Subcutaneous abdominal adipose tissue (tissue), 5 donors: Measurements from ENCODE around the gene NHS.

Experiments
- H3K27ac ChIP-seq: one replicate; pipeline ENCODE4 v1.7.0; 2013; ENCODE audit warnings: low read depth, mild to moderate bottlenecking, inconsistent platforms, low read length, moderate library complexity
- H3K27me3 ChIP-seq, 5 donors: one replicate each; pipeline ENCODE4 v1.7.0; 2013; ENCODE audit warnings: low read length in 5 of 5, inconsistent platforms in 1 of 5; ENCODE audit not compliant: control insufficient read depth in 5 of 5, insufficient read depth in 4 of 5
- H3K36me3 ChIP-seq, 5 donors: one replicate each; pipeline ENCODE4 v1.7.0; 2013; ENCODE audit warnings: low read length in 5 of 5; ENCODE audit not compliant: control insufficient read depth in 5 of 5, insufficient read depth in 5 of 5
- H3K4me1 ChIP-seq, 5 donors: one replicate each; pipeline ENCODE4 v1.7.0; 2013; ENCODE audit warnings: low read length in 5 of 5, mild to moderate bottlenecking in 3 of 5, moderate library complexity in 1 of 5; ENCODE audit not compliant: control insufficient read depth in 5 of 5, insufficient read depth in 5 of 5
- H3K4me3 ChIP-seq, 5 donors: one replicate each; pipeline ENCODE4 v1.7.0; 2013; ENCODE audit warnings: low read length in 5 of 5, low read depth in 1 of 5
- H3K9ac ChIP-seq, 5 donors: one replicate each; pipeline ENCODE4 v1.7.0; 2013; ENCODE audit warnings: low read length in 5 of 5, mild to moderate bottlenecking in 4 of 5, moderate library complexity in 3 of 5
- H3K9me3 ChIP-seq, 5 donors: one replicate each; pipeline ENCODE4 v1.7.0; 2013; ENCODE audit warnings: low read length in 5 of 5; ENCODE audit not compliant: control insufficient read depth in 5 of 5
- donor health status: healthy.
- donor health status: healthy.
- donor health status: healthy.
- donor health status: healthy.
- donor health status: healthy.

The NHS gene

GRCh38 chrX:17373337-17373736 is 1.7 kb upstream of the NHS start:
- no peak overlapping the region for H3K9ac ChIP-seq
- H3K27ac ChIP-seq, result no peak overlapping the region
- H3K4me3 ChIP-seq, result no peak overlapping the region
- peaks cover 0 to 30% (median 21%) of the 10 kb centered on the region in 5 donors for H3K4me1 ChIP-seq
- H3K36me3 ChIP-seq, result no peaks in the 10 kb centered on the region
- H3K27me3 ChIP-seq, result peaks cover 0 to 16% (median 3%) of the 10 kb centered on the region in 5 donors
- H3K9me3 ChIP-seq, result peaks cover 0 to 2% (median 0%) of the 10 kb centered on the region in 5 donors

GRCh38 chrX:17375367-17375636 is 302 bp downstream of the NHS start:
- H3K9ac ChIP-seq, result peak overlapping the region in 2 of 5 donors; percentile 51 to 74
- no peaks in the 10 kb centered on the region for H3K36me3 ChIP-seq
- peaks cover 0 to 30% (median 21%) of the 10 kb centered on the region in 5 donors for H3K4me1 ChIP-seq
- peaks cover 4 to 20% (median 9%) of the 10 kb centered on the region in 5 donors for H3K27me3 ChIP-seq
- peak overlapping the region; percentile 60 to 81 (median 68) for H3K4me3 ChIP-seq
- peak overlapping the region; percentile 37 for H3K27ac ChIP-seq
- H3K9me3 ChIP-seq, result peaks cover 0 to 2% (median 0%) of the 10 kb centered on the region in 5 donors

- Histone ChIP-seq H3K27ac (peak overlapping the region; percentile 37), H3K9ac (peak overlapping the region in 2 of 5 donors; percentile 66 to 74), H3K27me3 (peaks cover 4 to 20% (median 9%) of the 10 kb centered on the region in 5 donors), H3K36me3 (no peaks in the 10 kb centered on the region), H3K9me3 (peaks cover 0 to 4% (median 2%) of the 10 kb centered on the region in 5 donors), H3K4me3 (peak overlapping the region; percentile 60 to 88 (median 68)), H3K4me1 (peaks cover 0 to 30% (median 21%) of the 10 kb centered on the region in 5 donors)
These were observed 834 bp downstream of the NHS start for GRCh38 chrX:17375637-17376430.

GRCh38 chrX:17376431-17377077 is 1.6 kb downstream of the NHS start:
- H3K9ac ChIP-seq, result peak overlapping the region in 3 of 5 donors; percentile 33 to 66 (median 61)
- no peak overlapping the region for H3K27ac ChIP-seq
- peaks cover 0 to 5% (median 4%) of the 10 kb centered on the region in 5 donors for H3K9me3 ChIP-seq
- peak overlapping the region; percentile 60 to 88 (median 68) for H3K4me3 ChIP-seq
- H3K4me1 ChIP-seq, result peaks cover 0 to 30% (median 21%) of the 10 kb centered on the region in 5 donors
- H3K27me3 ChIP-seq, result peaks cover 4 to 20% (median 9%) of the 10 kb centered on the region in 5 donors
- no peaks in the 10 kb centered on the region for H3K36me3 ChIP-seq

- Histone ChIP-seq H3K4me1 (peaks cover 0 to 30% (median 21%) of the 10 kb centered on the region in 5 donors), H3K4me3 (peak overlapping the region; percentile 60 to 81 (median 68)), H3K27ac (peak overlapping the region; percentile 70), H3K9ac (peak overlapping the region in 2 of 5 donors; percentile 57 to 61), H3K9me3 (peaks cover 0 to 11% (median 7%) of the 10 kb centered on the region in 5 donors), H3K36me3 (no peaks in the 10 kb centered on the region), H3K27me3 (peaks cover 4 to 20% (median 9%) of the 10 kb centered on the region in 5 donors)
These were observed 2.2 kb downstream of the NHS start for GRCh38 chrX:17377091-17377717.

GRCh38 chrX:17377795-17378194 is 2.8 kb downstream of the NHS start:
- Histone ChIP-seq H3K4me1 (peaks cover 0 to 30% (median 21%) of the 10 kb centered on the region in 5 donors), H3K4me3 (peak overlapping the region; percentile 26 to 81 (median 66)), H3K36me3 (no peaks in the 10 kb centered on the region), H3K27me3 (peaks cover 4 to 20% (median 9%) of the 10 kb centered on the region in 5 donors), H3K27ac (peak overlapping the region; percentile 70), H3K9me3 (peaks cover 0 to 17% (median 13%) of the 10 kb centered on the region in 5 donors), H3K9ac (peak overlapping the region in 1 of 5 donors; percentile 1)

GRCh38 chrX:17380221-17380620 is 5.2 kb downstream of the NHS start:
- H3K36me3 ChIP-seq, result no peaks in the 10 kb centered on the region
- H3K9ac ChIP-seq, result no peak overlapping the region
- peaks cover 0 to 19% (median 15%) of the 10 kb centered on the region in 5 donors for H3K9me3 ChIP-seq
- no peak overlapping the region for H3K27ac ChIP-seq
- H3K27me3 ChIP-seq, result peaks cover 4 to 20% (median 5%) of the 10 kb centered on the region in 5 donors
- peaks cover 0 to 25% (median 16%) of the 10 kb centered on the region in 5 donors for H3K4me1 ChIP-seq
- no peak overlapping the region for H3K4me3 ChIP-seq

- Histone ChIP-seq H3K27ac (no peak overlapping the region), H3K4me3 (no peak overlapping the region), H3K4me1 (peaks cover 0 to 3% (median 0%) of the 10 kb centered on the region in 5 donors), H3K27me3 (peaks cover 0 to 5% (median 0%) of the 10 kb centered on the region in 5 donors), H3K36me3 (no peaks in the 10 kb centered on the region), H3K9ac (no peak overlapping the region), H3K9me3 (no peaks in the 10 kb centered on the region)
These were observed 15.4 kb downstream of the NHS start for GRCh38 chrX:17390419-17390850.

- Histone ChIP-seq H3K27ac (no peak overlapping the region), H3K27me3 (peaks cover 0 to 3% (median 0%) of the 10 kb centered on the region in 5 donors), H3K9ac (no peak overlapping the region), H3K36me3 (no peaks in the 10 kb centered on the region), H3K4me1 (peaks cover 0 to 5% (median 0%) of the 10 kb centered on the region in 5 donors), H3K9me3 (peaks cover 0 to 10% (median 7%) of the 10 kb centered on the region in 5 donors), H3K4me3 (no peak overlapping the region)
These were observed 20.2 kb downstream of the NHS start for GRCh38 chrX:17395154-17395553.
